ENCODE data around the gene STX3. TPM values are rescaled to one million over a fixed set of nuclear protein-coding genes. Genes with fewer than 3 reads are reported as not detected.

STX3 gene
- total RNA-seq, 1 donor from 2014 or later: 42.1 TPM

- H3K27ac Mint-ChIP-seq (ENCODE audit: unreplicated experiment): no peak overlapping the region
- no peak for TF ChIP-seq CTCF (IDR thresholded peaks at IDR 0.05; ENCODE audit: partially characterized antibody, unreplicated experiment)
These were observed 44.9 kb upstream of the STX3 start for GRCh38 chr11:59710136-59710847.

GRCh38 chr11:59713745-59714144 lies 41.4 kb upstream of the STX3 start, which contains the start of gene OR10V1:
OR10V1 (minus strand) TSS chr11:59713845; CDS start chr11:59713845, 0 bp downstream.
- no peaks in the 10 kb centered on the region for H3K36me3 Mint-ChIP-seq (ENCODE audit: unreplicated experiment)
- DNase-seq: no peak
- no peaks in the 10 kb centered on the region for H3K4me1 Mint-ChIP-seq (ENCODE audit: low read depth, unreplicated experiment)
- H3K27ac Mint-ChIP-seq (ENCODE audit: unreplicated experiment): no peak within 1 kb of the TSS
- H3K9me3 Mint-ChIP-seq (ENCODE audit: unreplicated experiment): peaks cover 2% of the 10 kb centered on the region
- no peak within 1 kb of the TSS for H3K4me3 Mint-ChIP-seq (ENCODE audit: unreplicated experiment)
- H3K27me3 Mint-ChIP-seq (ENCODE audit: unreplicated experiment): no peaks in the 10 kb centered on the region
- TF ChIP-seq CTCF (IDR thresholded peaks at IDR 0.05; ENCODE audit: partially characterized antibody, unreplicated experiment): no peak

More at GRCh38 chr11:59710136-59710847, 44.9 kb upstream of the STX3 start:
- Mint-ChIP-seq H3K4me3 (ENCODE audit: unreplicated experiment) (no peak overlapping the region), H3K4me1 (ENCODE audit: low read depth, unreplicated experiment) (peaks cover 2% of the 10 kb centered on the region), H3K27me3 (ENCODE audit: unreplicated experiment) (no peaks in the 10 kb centered on the region), H3K36me3 (ENCODE audit: unreplicated experiment) (no peaks in the 10 kb centered on the region), H3K9me3 (ENCODE audit: unreplicated experiment) (peaks cover 4% of the 10 kb centered on the region)
- DNase-seq: no peak

GRCh38 chr11:59716051-59716450 lies 39.1 kb upstream of the STX3 start:
- Mint-ChIP-seq H3K4me1 (ENCODE audit: low read depth, unreplicated experiment) (no peaks in the 10 kb centered on the region), H3K36me3 (ENCODE audit: unreplicated experiment) (no peaks in the 10 kb centered on the region), H3K9me3 (ENCODE audit: unreplicated experiment) (peaks cover 2% of the 10 kb centered on the region), H3K27me3 (ENCODE audit: unreplicated experiment) (no peaks in the 10 kb centered on the region), H3K4me3 (ENCODE audit: unreplicated experiment) (no peak overlapping the region), H3K27ac (ENCODE audit: unreplicated experiment) (no peak overlapping the region)
- TF ChIP-seq CTCF (IDR thresholded peaks at IDR 0.05; ENCODE audit: partially characterized antibody, unreplicated experiment): no peak
- DNase-seq: no peak

- no peaks in the 10 kb centered on the region for H3K36me3 Mint-ChIP-seq (ENCODE audit: unreplicated experiment)
- H3K27ac Mint-ChIP-seq (ENCODE audit: unreplicated experiment): no peak overlapping the region
- H3K27me3 Mint-ChIP-seq (ENCODE audit: unreplicated experiment): no peaks in the 10 kb centered on the region
- no peak for TF ChIP-seq CTCF (IDR thresholded peaks at IDR 0.05; ENCODE audit: partially characterized antibody, unreplicated experiment)
- no peak for DNase-seq
- H3K4me1 Mint-ChIP-seq (ENCODE audit: low read depth, unreplicated experiment): no peaks in the 10 kb centered on the region
- H3K4me3 Mint-ChIP-seq (ENCODE audit: unreplicated experiment): no peak overlapping the region
- H3K9me3 Mint-ChIP-seq (ENCODE audit: unreplicated experiment): peaks cover 2% of the 10 kb centered on the region
These were observed 35.6 kb upstream of the STX3 start for GRCh38 chr11:59719556-59719955.

- no peak for TF ChIP-seq CTCF (IDR thresholded peaks at IDR 0.05; ENCODE audit: partially characterized antibody, unreplicated experiment)
- DNase-seq: no peak
- H3K36me3 Mint-ChIP-seq (ENCODE audit: unreplicated experiment): no peaks in the 10 kb centered on the region
- no peak overlapping the region for H3K27ac Mint-ChIP-seq (ENCODE audit: unreplicated experiment)
- no peak overlapping the region for H3K4me3 Mint-ChIP-seq (ENCODE audit: unreplicated experiment)
- H3K4me1 Mint-ChIP-seq (ENCODE audit: low read depth, unreplicated experiment): no peaks in the 10 kb centered on the region
- H3K27me3 Mint-ChIP-seq (ENCODE audit: unreplicated experiment): no peaks in the 10 kb centered on the region
- H3K9me3 Mint-ChIP-seq (ENCODE audit: unreplicated experiment): no peaks in the 10 kb centered on the region
These were observed 31.1 kb upstream of the STX3 start for GRCh38 chr11:59724066-59724465.

Data from glutamatergic neuron (in vitro differentiated cells).